NCI-H460 (cell line): ENCODE measurements around the gene MTHFD1L. TPM values are rescaled to one million over a fixed set of nuclear protein-coding genes. Genes with fewer than 3 reads are reported as not detected.

Source experiments
- DNase-seq: peaks from one replicate; pipeline ENCODE4 v3.0.0-alpha.2; 2016; ENCODE audit warnings: low read depth; ENCODE audit errors: extremely low read depth
- total RNA-seq: library from RNA; depleted of rRNA; stranded (reverse); fragments of >200 nt; shearing (Covaris generic); gene quantifications from 2 replicates; pipeline ENCODE4 v1.2.3, GENCODE V29; 2014

Gene MTHFD1L
- total RNA-seq, 1 experiment from 2014 or later, result 46.2 TPM

GRCh38 chr6:150981669-150982068 lies 116.2 kb downstream of the MTHFD1L start:
- no peak for DNase-seq

- DNase-seq, result no peak
Observed at GRCh38 chr6:150987371-150987828, 121.9 kb downstream of the MTHFD1L start.

- no peak for DNase-seq
Observed at GRCh38 chr6:150987855-150988464, 122.5 kb downstream of the MTHFD1L start.

- DNase-seq, result no peak
Observed at GRCh38 chr6:150991487-150991886, 126.0 kb downstream of the MTHFD1L start.

- no peak for DNase-seq
Observed at GRCh38 chr6:150992262-150992661, 126.8 kb downstream of the MTHFD1L start.

- no peak for DNase-seq
Observed at GRCh38 chr6:150992703-150993102, 127.2 kb downstream of the MTHFD1L start.

- no peak for DNase-seq
Observed at GRCh38 chr6:150993253-150993652, 127.8 kb downstream of the MTHFD1L start.

- no peak for DNase-seq
Observed at GRCh38 chr6:150994026-150994425, 128.5 kb downstream of the MTHFD1L start.

- DNase-seq, result no peak
Observed at GRCh38 chr6:150996968-150997367, 131.5 kb downstream of the MTHFD1L start.

GRCh38 chr6:150999107-150999506 lies 133.6 kb downstream of the MTHFD1L start:
- no peak for DNase-seq

GRCh38 chr6:150999576-150999975 lies 134.1 kb downstream of the MTHFD1L start:
- DNase-seq, result no peak

- no peak for DNase-seq
Observed at GRCh38 chr6:151001387-151002056, 136.0 kb downstream of the MTHFD1L start.

- no peak for DNase-seq
Observed at GRCh38 chr6:151002057-151002450, 136.6 kb downstream of the MTHFD1L start.

- no peak for DNase-seq
Observed at GRCh38 chr6:151002491-151002935, 137.0 kb downstream of the MTHFD1L start.

GRCh38 chr6:151004383-151005024 lies 139.0 kb downstream of the MTHFD1L start:
- DNase-seq, result peak; percentile 58

- DNase-seq, result no peak
Observed at GRCh38 chr6:151005164-151005563, 139.7 kb downstream of the MTHFD1L start.

- no peak for DNase-seq
Observed at GRCh38 chr6:151005896-151006632, 140.6 kb downstream of the MTHFD1L start.

- no peak for DNase-seq
Observed at GRCh38 chr6:151007076-151007475, 141.6 kb downstream of the MTHFD1L start.

- no peak for DNase-seq
Observed at GRCh38 chr6:151007922-151008321, 142.4 kb downstream of the MTHFD1L start.

- no peak for DNase-seq
Observed at GRCh38 chr6:151008425-151008824, 142.9 kb downstream of the MTHFD1L start.

- no peak for DNase-seq
Observed at GRCh38 chr6:151009576-151009975, 144.1 kb downstream of the MTHFD1L start.
